Mesenchymal stem cell (in vitro differentiated cells and primary cell): ENCODE measurements around the gene KDM4D.

Experiments used
- DNase-seq: peaks from one replicate; pipeline ENCODE4 v3.0.0-alpha.2; 2013
- H2AFZ ChIP-seq: one replicate; pipeline ENCODE4 v1.6.1; 2013; ENCODE audit warnings: low read depth, mild to moderate bottlenecking, control low read depth, inconsistent platforms, low read length, moderate library complexity
- H2AK5ac ChIP-seq: 2 replicates; pipeline ENCODE4 v1.6.1; 2013; ENCODE audit warnings: low read length, moderate library complexity, mild to moderate bottlenecking, inconsistent platforms; ENCODE audit not compliant: severe bottlenecking
- H2BK120ac ChIP-seq: one replicate; pipeline ENCODE4 v1.6.1; 2013; ENCODE audit warnings: low read depth, mild to moderate bottlenecking, inconsistent platforms, low read length, moderate library complexity
- H2BK12ac ChIP-seq, 2 experiments: one replicate each; pipeline ENCODE4 v1.6.1; 2013; ENCODE audit warnings: inconsistent platforms in 2 of 2, low read length in 2 of 2, mild to moderate bottlenecking in 2 of 2, moderate library complexity in 2 of 2, control low read depth in 1 of 2
- H2BK15ac ChIP-seq: one replicate; pipeline ENCODE4 v1.6.1; 2013; ENCODE audit warnings: mild to moderate bottlenecking, low read depth, inconsistent platforms; ENCODE audit not compliant: poor library complexity, severe bottlenecking
- H2BK5ac ChIP-seq: 2 replicates; pipeline ENCODE4 v1.6.1; 2013; ENCODE audit warnings: low read depth, mild to moderate bottlenecking, low read length, control low read depth, inconsistent platforms; ENCODE audit not compliant: poor library complexity, severe bottlenecking
- H3K14ac ChIP-seq, 2 experiments: one replicate each; pipeline ENCODE4 v1.6.1; 2013; ENCODE audit warnings: inconsistent platforms in 2 of 2, low read length in 2 of 2, control low read depth in 1 of 2, mild to moderate bottlenecking in 1 of 2, moderate library complexity in 1 of 2
- H3K18ac ChIP-seq, 2 experiments: one replicate each; pipeline ENCODE4 v1.6.1; 2013; ENCODE audit warnings: inconsistent platforms in 2 of 2, low read length in 2 of 2, control low read depth in 1 of 2, low read depth in 1 of 2, mild to moderate bottlenecking in 1 of 2
- H3K23ac ChIP-seq, 2 experiments: one replicate each; pipeline ENCODE4 v1.6.1; 2013; ENCODE audit warnings: inconsistent platforms in 2 of 2, low read length in 2 of 2, mild to moderate bottlenecking in 2 of 2, moderate library complexity in 2 of 2, control low read depth in 1 of 2
- H3K27ac ChIP-seq: 2 replicates; pipeline ENCODE4 v1.5.1; 2013; ENCODE audit warnings: mild to moderate bottlenecking, moderate library complexity, low read length, control low read depth, inconsistent platforms; ENCODE audit not compliant: poor library complexity, severe bottlenecking
- H3K27me3 ChIP-seq, 2 experiments: 2 replicates each; pipeline versions ENCODE4 v1.6.1 to v1.7.0; 2013; ENCODE audit warnings: low read length in 2 of 2, mild to moderate bottlenecking in 2 of 2, moderate library complexity in 2 of 2, control low read depth in 1 of 2, inconsistent platforms in 1 of 2; ENCODE audit not compliant: control insufficient read depth in 1 of 2, insufficient read depth in 1 of 2
- H3K36me3 ChIP-seq, 2 experiments: 2 replicates each; pipeline versions ENCODE4 v1.6.1 to v1.7.0; 2013; ENCODE audit warnings: low read length in 2 of 2, control low read depth in 1 of 2, inconsistent platforms in 1 of 2, low read depth in 1 of 2, mild to moderate bottlenecking in 1 of 2; ENCODE audit not compliant: insufficient read depth in 2 of 2, control insufficient read depth in 1 of 2
- H3K4ac ChIP-seq, 2 experiments: one replicate each; pipeline ENCODE4 v1.6.1; 2013; ENCODE audit warnings: inconsistent platforms in 2 of 2, low read length in 2 of 2, mild to moderate bottlenecking in 2 of 2, moderate library complexity in 2 of 2, control low read depth in 1 of 2, low read depth in 1 of 2
- H3K4me1 ChIP-seq: 2 replicates; pipeline ENCODE4 v1.6.1; 2013; ENCODE audit warnings: low read depth, low read length, control low read depth; ENCODE audit not compliant: control insufficient read depth, insufficient read depth
- H3K4me2 ChIP-seq: 2 replicates; pipeline ENCODE4 v1.6.1; 2013; ENCODE audit warnings: low read length, mild to moderate bottlenecking, inconsistent platforms; ENCODE audit not compliant: poor library complexity, severe bottlenecking
- H3K4me3 ChIP-seq, 2 experiments: 2 replicates each; pipeline versions ENCODE4 v1.5.1 to v1.7.0; 2013; ENCODE audit warnings: low read length in 2 of 2, mild to moderate bottlenecking in 2 of 2, control low read depth in 1 of 2, low read depth in 1 of 2; ENCODE audit not compliant: insufficient read depth in 1 of 2
- H3K79me1 ChIP-seq: replicated peaks from 2 replicates; pipeline ENCODE4 v1.6.1; 2013; ENCODE audit warnings: mild to moderate bottlenecking, control low read depth, low read length, inconsistent platforms; ENCODE audit not compliant: poor library complexity, severe bottlenecking
- H3K9ac ChIP-seq: 2 replicates; pipeline ENCODE4 v1.7.0; 2013; ENCODE audit warnings: mild to moderate bottlenecking, low read length, moderate library complexity
- H3K9me3 ChIP-seq: 2 replicates; pipeline ENCODE4 v1.7.0; 2013; ENCODE audit warnings: mild to moderate bottlenecking, low read length; ENCODE audit not compliant: control insufficient read depth
- H4K8ac ChIP-seq: one replicate; pipeline ENCODE4 v1.6.1; 2013; ENCODE audit warnings: inconsistent platforms, mild to moderate bottlenecking, low read length, moderate library complexity
- H4K91ac ChIP-seq: one replicate; pipeline ENCODE4 v1.6.1; 2013; ENCODE audit warnings: mild to moderate bottlenecking, low read length, inconsistent platforms
- WGBS: methylation state at CpG from one replicate; pipeline ENCODE4 v1.1.7; 2013; ENCODE audit warnings: mixed read lengths; 5-methylcytosine and 5-hydroxymethylcytosine counted together

The KDM4D gene

DNA sequence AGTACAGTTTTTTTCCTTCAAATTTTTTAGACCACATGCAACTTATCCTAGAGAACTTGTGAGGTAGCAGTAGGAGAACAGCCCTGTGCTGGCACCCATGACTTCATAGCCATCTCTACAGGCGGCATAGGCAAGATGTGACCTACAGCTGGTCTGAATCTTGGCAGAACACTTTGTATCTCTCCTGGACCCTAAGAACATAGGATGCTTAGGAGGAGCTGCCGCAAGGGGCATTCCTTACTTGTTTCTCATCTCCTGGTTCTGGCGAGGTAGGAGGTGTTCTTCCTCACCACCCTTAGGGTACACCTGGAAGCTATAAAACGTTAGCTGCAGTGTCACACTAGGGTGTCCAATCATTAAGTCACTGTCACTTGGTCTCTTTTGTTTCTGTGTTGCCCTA, 16.5 kb upstream of the KDM4D start:
- H3K27me3 ChIP-seq = no peaks in the 10 kb centered on the region
- no peak for DNase-seq
- H3K4me1 ChIP-seq = peaks cover 4% of the 10 kb centered on the region
- H3K4me3 ChIP-seq = no peak overlapping the region
- H2BK15ac ChIP-seq = no peak overlapping the region
- H2BK120ac ChIP-seq = no peak overlapping the region
- H2BK12ac ChIP-seq = peak overlapping the region; percentile 14 to 92
- H2BK5ac ChIP-seq = no peak overlapping the region
- no peaks in the 10 kb centered on the region for H3K9me3 ChIP-seq
- peak overlapping the region; percentile 48 for H4K91ac ChIP-seq
- H3K4me2 ChIP-seq = no peak overlapping the region
- no peak overlapping the region for H2AFZ ChIP-seq
- peak overlapping the region; percentile 42 for H4K8ac ChIP-seq
- peak overlapping the region in 1 of 2 experiments; percentile 65 for H3K14ac ChIP-seq
- H3K27ac ChIP-seq = no peak overlapping the region
- peak overlapping the region; percentile 24 to 46 for H3K4ac ChIP-seq
- H2AK5ac ChIP-seq = no peak overlapping the region
- H3K79me1 ChIP-seq = peaks cover 4% of the 10 kb centered on the region
- no peak overlapping the region for H3K18ac ChIP-seq
- WGBS = 65% methylated on average over 4 of the region's 4 CpGs
- no peak overlapping the region for H3K9ac ChIP-seq
- H3K23ac ChIP-seq = no peak overlapping the region
- peaks cover 10 to 28% of the 10 kb centered on the region in 2 experiments for H3K36me3 ChIP-seq

DNA sequence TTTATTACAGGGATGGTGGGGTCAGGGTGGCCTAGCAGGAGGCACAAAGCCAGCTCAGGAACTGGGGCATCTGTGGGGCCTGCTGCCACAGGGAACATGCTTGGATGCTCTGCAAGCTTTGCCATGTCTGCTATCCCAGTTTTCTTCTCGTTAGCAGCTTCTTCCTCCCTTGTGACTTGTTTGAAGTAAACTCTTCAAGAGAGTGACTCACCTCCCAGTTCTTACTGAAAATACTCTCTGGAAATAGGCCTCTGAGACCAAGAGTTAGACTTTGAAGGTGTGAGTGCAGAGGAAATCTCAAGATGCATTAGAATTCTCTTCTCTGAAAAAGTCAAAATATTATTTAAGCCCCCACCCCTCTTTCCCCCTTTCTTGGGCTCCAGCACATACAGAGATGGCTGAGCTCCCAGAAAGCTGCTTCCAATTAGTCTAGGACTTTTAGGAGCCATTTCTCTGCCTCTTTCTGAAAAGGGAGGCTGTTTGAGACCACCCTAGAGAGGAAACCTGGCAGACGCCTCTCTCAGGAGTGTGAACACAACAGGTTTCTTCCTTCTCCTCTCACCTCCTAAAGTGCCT, 15.3 kb upstream of the KDM4D start:
- peak overlapping the region; percentile 33 for H2AK5ac ChIP-seq
- no peaks in the 10 kb centered on the region for H3K9me3 ChIP-seq
- no peak overlapping the region for H3K4me3 ChIP-seq
- peak overlapping the region; percentile 76 for H3K9ac ChIP-seq
- peaks cover 4% of the 10 kb centered on the region for H3K79me1 ChIP-seq
- peaks cover 12 to 40% of the 10 kb centered on the region in 2 experiments for H3K36me3 ChIP-seq
- DNase-seq = peak; percentile 78
- H3K27me3 ChIP-seq = no peaks in the 10 kb centered on the region
- peak overlapping the region; percentile 82 for H4K8ac ChIP-seq
- H3K4ac ChIP-seq = peak overlapping the region; percentile 27 to 81
- H2BK120ac ChIP-seq = no peak overlapping the region
- no peak overlapping the region for H2BK15ac ChIP-seq
- no peak overlapping the region for H4K91ac ChIP-seq
- no peak overlapping the region for H3K14ac ChIP-seq
- no peak overlapping the region for H2AFZ ChIP-seq
- no peak overlapping the region for H2BK5ac ChIP-seq
- H3K4me1 ChIP-seq = peaks cover 4% of the 10 kb centered on the region
- 0% methylated on average over 1 of the region's 2 CpGs for WGBS
- H3K18ac ChIP-seq = peak overlapping the region in 1 of 2 experiments; percentile 80
- peak overlapping the region in 1 of 2 experiments; percentile 41 for H2BK12ac ChIP-seq
- H3K4me2 ChIP-seq = no peak overlapping the region
- H3K27ac ChIP-seq = peak overlapping the region; percentile 57
- H3K23ac ChIP-seq = no peak overlapping the region

DNA sequence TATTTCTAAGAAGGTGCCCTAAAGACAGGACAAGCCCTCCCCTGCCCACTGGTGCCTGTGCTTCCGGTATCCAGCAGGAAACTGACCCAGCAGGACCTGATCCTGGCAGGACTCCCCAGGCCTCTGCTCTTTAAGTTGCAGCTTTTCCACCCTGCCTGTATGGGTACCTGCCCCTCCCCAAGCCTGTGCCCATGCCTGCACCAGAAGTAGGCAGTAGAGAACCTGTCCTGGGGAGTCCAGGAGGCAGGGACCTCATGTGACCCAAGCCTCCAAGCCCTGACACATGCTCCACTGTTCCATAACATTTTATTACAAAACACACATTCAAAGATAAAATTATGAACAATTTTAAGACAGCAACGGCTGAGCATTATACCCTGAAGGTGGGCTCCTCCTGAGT, 14.3 kb upstream of the KDM4D start:
- Histone ChIP-seq H3K27me3 (no peaks in the 10 kb centered on the region), H2BK5ac (peak overlapping the region; percentile 10), H3K27ac (no peak overlapping the region), H2BK15ac (no peak overlapping the region), H2AFZ (no peak overlapping the region), H3K9me3 (no peaks in the 10 kb centered on the region), H3K23ac (no peak overlapping the region), H2BK120ac (no peak overlapping the region), H3K9ac (no peak overlapping the region), H3K79me1 (peaks cover 4% of the 10 kb centered on the region), H2AK5ac (peak overlapping the region; percentile 74), H2BK12ac (peak overlapping the region in 1 of 2 experiments; percentile 97), H3K4me3 (no peak overlapping the region), H3K18ac (peak overlapping the region in 1 of 2 experiments; percentile 76), H3K4ac (peak overlapping the region; percentile 7 to 69), H3K4me1 (peaks cover 4% of the 10 kb centered on the region), H4K91ac (no peak overlapping the region), H3K4me2 (no peak overlapping the region), H3K36me3 (peaks cover 12 to 50% of the 10 kb centered on the region in 2 experiments), H4K8ac (peak overlapping the region; percentile 0), H3K14ac (peak overlapping the region in 1 of 2 experiments; percentile 60)
- no peak for DNase-seq
- WGBS = 100% methylated on average over 2 of the region's 2 CpGs

DNA sequence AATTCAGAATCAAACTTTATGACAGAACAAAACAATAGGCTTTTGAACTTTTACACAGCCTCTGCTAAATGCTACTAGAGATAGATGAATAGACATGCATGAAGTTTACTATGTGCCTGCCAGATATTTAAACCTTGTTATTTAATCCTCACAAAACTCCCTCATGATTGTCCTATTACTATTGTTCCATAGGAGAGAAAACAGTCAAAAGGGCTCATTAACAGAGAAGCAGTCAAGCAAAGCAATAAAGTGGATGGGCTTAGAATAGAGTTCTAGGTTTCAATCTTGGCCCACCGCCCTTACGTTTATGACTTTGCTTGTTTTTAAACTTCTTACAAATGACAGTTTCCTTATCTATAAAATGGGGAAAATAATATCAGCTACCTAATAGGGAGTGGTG, 13.0 kb upstream of the KDM4D start:
- whole genome bisulfite sequencing = no CpG with 5 or more reads among the region's 2 CpGs
- Histone ChIP-seq H3K18ac (no peak overlapping the region), H3K27ac (no peak overlapping the region), H3K9me3 (no peaks in the 10 kb centered on the region), H2BK5ac (no peak overlapping the region), H3K79me1 (peaks cover 10% of the 10 kb centered on the region), H2AK5ac (no peak overlapping the region), H3K27me3 (no peaks in the 10 kb centered on the region), H2BK15ac (no peak overlapping the region), H3K9ac (no peak overlapping the region), H4K8ac (no peak overlapping the region), H3K4me3 (no peak overlapping the region), H2BK120ac (no peak overlapping the region), H4K91ac (no peak overlapping the region), H3K4me1 (peaks cover 6% of the 10 kb centered on the region), H3K4me2 (no peak overlapping the region), H3K36me3 (peaks cover 18 to 60% of the 10 kb centered on the region in 2 experiments), H3K4ac (no peak overlapping the region), H2AFZ (no peak overlapping the region), H2BK12ac (no peak overlapping the region), H3K14ac (no peak overlapping the region), H3K23ac (no peak overlapping the region)
- no peak for DNase-seq
